C4-2B (cell line): ENCODE results near the gene RNMT.

Experiments
- H3K27ac ChIP-seq: fragments of 450-650 bp; 2 replicates; pipeline ENCODE4 v1.5.1; 2017
- ZFX ChIP-seq: fragments of 450-650 bp; IDR thresholded peaks from 2 replicates; pipeline ENCODE4 v1.6.1; 2017
- TF ChIP-seq, protein P1 (sequence below): fragments of 450-650 bp; conservative IDR thresholded peaks from 2 replicates; pipeline ENCODE4 v1.5.1; 2017; ENCODE audit warnings: mild to moderate bottlenecking

Gene RNMT

DNA sequence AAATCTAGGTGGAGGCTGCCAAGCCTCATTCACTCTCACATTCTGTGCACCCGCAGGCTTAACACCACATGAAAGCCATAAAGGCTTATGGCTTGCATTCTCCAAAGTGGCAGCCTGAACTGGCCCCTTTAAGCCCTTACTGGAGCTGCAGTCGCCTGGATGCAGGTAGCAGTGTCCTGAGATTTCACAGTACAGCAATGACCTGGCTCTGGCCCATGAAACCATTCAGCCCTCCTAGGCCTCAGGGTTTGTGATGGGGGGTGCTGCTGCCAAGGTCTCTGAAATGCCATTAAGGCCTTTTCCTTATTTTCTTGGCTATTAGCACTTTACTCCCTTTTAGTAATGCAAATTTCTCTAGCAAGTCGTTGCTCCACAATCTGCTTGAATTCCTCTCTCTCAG is 48.6 kb downstream of the RNMT start:
- no peak overlapping the region for H3K27ac ChIP-seq
- TF ChIP-seq, protein P1, sequence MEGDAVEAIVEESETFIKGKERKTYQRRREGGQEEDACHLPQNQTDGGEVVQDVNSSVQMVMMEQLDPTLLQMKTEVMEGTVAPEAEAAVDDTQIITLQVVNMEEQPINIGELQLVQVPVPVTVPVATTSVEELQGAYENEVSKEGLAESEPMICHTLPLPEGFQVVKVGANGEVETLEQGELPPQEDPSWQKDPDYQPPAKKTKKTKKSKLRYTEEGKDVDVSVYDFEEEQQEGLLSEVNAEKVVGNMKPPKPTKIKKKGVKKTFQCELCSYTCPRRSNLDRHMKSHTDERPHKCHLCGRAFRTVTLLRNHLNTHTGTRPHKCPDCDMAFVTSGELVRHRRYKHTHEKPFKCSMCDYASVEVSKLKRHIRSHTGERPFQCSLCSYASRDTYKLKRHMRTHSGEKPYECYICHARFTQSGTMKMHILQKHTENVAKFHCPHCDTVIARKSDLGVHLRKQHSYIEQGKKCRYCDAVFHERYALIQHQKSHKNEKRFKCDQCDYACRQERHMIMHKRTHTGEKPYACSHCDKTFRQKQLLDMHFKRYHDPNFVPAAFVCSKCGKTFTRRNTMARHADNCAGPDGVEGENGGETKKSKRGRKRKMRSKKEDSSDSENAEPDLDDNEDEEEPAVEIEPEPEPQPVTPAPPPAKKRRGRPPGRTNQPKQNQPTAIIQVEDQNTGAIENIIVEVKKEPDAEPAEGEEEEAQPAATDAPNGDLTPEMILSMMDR, result no peak
- TF ChIP-seq ZFX, result no peak

DNA sequence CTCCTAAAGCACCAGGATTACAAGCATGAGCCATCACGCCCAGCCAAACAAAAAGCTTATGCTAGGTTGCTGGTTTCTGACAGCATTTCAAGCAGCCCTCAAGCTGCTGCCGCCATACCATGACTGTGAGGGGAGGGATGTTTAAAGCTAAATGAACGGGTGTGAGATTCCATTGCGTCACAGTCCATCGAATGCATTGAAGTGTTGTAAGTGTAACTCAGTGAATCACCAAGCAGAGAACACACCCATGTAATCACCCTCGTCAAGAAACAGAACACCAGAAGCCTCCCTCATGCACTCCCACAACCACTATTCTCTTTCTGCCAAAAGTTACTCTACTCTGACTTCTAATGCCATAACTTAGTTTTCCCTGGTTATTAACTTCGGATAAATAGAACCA is 64.7 kb downstream of the RNMT start:
- no peak for TF ChIP-seq ZFX
- TF ChIP-seq, protein P1, result no peak
- H3K27ac ChIP-seq, result no peak overlapping the region

DNA sequence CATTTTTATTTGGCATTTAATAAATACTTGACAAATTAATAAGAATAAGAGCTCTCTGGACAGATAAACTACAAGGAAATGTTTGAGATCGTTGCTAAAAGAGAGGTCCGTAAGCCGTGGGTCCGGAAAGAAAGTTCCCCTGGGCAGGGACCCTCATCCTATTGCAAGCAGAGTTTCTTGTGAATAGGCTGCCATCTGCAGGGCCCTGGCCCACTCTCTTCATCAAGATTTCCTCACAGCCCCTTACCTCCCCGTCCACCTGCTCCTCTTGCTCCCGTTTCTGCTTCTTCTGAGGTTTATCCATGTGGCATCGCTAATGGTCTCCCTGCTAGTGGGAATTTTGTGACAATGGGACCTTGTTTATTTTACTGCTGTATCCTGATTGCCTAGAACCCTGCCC is 67.3 kb downstream of the RNMT start:
- no peak overlapping the region for H3K27ac ChIP-seq
- TF ChIP-seq ZFX, result no peak
- TF ChIP-seq, protein P1, result no peak

DNA sequence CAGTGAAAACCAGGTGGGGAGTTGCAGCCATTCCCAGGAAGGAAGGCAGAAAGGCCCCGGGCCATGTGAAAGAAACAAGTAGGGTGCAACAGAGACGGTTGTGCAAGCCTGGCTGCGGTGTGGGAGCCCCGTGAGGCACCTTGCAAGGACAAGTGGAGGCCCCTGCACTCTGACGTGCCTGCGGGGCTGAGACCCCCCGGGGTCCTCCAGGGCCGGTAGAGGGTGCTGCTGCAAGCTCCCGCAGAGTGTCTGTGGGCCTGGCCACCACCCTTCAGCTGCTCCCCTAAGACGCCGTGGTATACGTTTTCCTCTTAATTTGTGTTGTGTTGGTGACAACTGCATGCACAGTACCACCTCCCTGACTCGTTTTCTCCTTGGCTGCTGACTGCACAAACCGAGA is 70.0 kb downstream of the RNMT start:
- TF ChIP-seq, protein P1, result no peak
- H3K27ac ChIP-seq, result no peak overlapping the region

DNA sequence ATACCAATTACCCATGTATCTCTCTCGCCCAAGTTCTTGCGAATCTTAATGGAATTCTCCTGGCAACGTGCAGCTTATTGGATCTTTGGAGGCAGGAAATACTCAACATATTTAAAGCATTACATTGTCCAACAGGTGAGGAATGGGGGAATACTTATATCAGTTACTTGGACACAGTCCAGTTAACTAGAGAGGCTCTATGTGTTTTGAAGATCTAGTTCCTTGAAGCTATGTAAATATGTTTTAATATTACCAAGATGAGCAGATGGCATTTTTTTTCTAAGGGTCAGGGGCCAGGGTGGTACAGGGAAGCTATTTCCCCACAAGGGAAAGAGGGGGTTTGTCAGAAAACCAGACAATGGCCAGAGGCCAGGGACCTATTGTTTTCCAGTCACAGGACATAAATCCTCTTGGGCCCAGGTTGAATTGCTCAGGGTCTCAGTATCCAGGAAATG is 70.7 kb downstream of the RNMT start:
- no peak for TF ChIP-seq ZFX
- TF ChIP-seq, protein P1, result no peak
- no peak overlapping the region for H3K27ac ChIP-seq

DNA sequence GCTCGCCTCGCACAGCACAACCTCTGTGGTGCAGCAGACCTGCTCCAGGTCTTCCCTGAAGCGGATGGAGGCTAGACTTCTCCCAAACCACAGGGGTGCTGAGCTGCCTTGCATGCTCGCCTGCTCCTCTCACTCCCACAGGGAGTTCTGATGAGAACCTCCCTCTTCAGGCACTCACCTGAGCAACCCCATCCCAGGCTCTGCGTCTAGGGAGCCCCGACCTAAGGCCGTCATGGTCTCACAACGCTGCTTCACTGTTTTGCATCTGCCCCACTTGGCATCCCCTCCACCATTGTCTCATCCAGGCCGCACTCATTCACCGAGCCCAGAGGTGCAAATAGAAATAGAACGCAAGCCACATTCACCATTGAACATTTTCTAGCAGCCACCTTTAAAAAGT is 72.9 kb downstream of the RNMT start:
- H3K27ac ChIP-seq, result no peak overlapping the region
- TF ChIP-seq, protein P1, result no peak
- TF ChIP-seq ZFX, result no peak

DNA sequence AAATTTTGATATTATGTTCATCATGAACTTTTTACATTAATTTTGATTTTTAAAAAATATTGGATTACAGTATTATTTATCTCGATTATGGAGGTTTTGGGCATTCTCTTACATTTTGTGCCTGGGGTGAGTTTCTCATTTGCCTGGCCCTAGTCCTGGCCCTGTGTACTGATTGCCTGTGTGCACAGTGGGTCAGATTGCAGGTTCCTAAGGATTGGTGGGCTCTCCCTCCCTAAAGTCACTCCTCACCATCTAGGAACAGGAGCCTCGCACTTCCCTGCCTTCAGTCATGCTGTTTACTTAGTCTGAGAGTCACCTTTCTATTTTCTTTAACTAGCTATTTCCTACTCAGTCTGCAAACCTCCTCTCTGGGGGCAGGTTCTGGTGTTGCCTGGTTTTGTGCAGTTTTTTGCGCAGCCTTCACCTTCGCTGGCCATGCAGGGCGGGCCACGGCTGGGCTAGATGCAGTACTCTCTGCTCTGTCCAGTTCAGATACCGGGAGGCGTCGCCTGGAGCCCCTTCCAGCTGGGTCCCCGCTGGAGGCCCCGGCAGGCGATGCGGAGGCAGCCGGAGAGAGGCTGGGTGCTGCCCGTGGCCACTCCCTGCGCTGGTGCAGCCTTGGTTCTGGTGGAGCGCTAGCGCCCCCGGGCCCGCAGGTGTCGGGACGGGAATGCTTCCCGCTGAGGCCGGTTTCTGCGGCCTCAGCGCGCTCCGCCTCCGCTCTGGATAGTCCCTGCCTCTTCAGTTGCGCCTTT is 74.2 kb downstream of the RNMT start:
- H3K27ac ChIP-seq, result no peak overlapping the region
- TF ChIP-seq ZFX, result no peak
- TF ChIP-seq, protein P1, result peak; percentile 90
